GM06990 (cell line): Measurements from ENCODE around the gene MEIOSIN.
"Not testable (repeated sequence)": the region's sequence is repeated elsewhere in the genome, so short reads cannot be mapped to it uniquely, and the experiment has no call there.

ENCODE experiments used
- DNase-seq: peaks from one replicate; pipeline ENCODE4 v3.0.0-alpha.2; 2011; ENCODE audit not compliant: insufficient read length; ENCODE audit errors: extremely low read depth
- H3K27me3 ChIP-seq: replicated peaks from 2 replicates; pipeline ENCODE4 v1.6.0; 2011; ENCODE audit warnings: low read length; ENCODE audit not compliant: control insufficient read depth, insufficient read depth
- H3K36me3 ChIP-seq: 2 replicates; pipeline ENCODE4 v1.5.1; 2011; ENCODE audit warnings: low read length; ENCODE audit not compliant: control insufficient read depth, insufficient read depth
- H3K4me3 ChIP-seq: replicated peaks from 2 replicates; pipeline ENCODE4 v1.5.1; 2011; ENCODE audit warnings: low read depth, mild to moderate bottlenecking, control low read depth, low read length
- CTCF ChIP-seq: IDR thresholded peaks from 2 replicates; pipeline ENCODE4 v1.5.1; 2011; ENCODE audit warnings: low read length, control low read depth, mild to moderate bottlenecking, inconsistent platforms; ENCODE audit not compliant: insufficient read depth, poor library complexity, severe bottlenecking

The MEIOSIN gene

GRCh38 chr19:45793876-45794275 is 60.6 kb downstream of the MEIOSIN start:
- DNase-seq: no peak
- H3K4me3 ChIP-seq: no peak overlapping the region
- no peak for TF ChIP-seq CTCF
- peaks cover 6% of the 10 kb centered on the region for H3K36me3 ChIP-seq
- no peaks in the 10 kb centered on the region for H3K27me3 ChIP-seq

GRCh38 chr19:45794627-45795026 is 61.4 kb downstream of the MEIOSIN start:
- TF ChIP-seq CTCF: no peak
- no peaks in the 10 kb centered on the region for H3K27me3 ChIP-seq
- H3K36me3 ChIP-seq: peaks cover 4% of the 10 kb centered on the region
- DNase-seq: no peak
- no peak overlapping the region for H3K4me3 ChIP-seq

DNA sequence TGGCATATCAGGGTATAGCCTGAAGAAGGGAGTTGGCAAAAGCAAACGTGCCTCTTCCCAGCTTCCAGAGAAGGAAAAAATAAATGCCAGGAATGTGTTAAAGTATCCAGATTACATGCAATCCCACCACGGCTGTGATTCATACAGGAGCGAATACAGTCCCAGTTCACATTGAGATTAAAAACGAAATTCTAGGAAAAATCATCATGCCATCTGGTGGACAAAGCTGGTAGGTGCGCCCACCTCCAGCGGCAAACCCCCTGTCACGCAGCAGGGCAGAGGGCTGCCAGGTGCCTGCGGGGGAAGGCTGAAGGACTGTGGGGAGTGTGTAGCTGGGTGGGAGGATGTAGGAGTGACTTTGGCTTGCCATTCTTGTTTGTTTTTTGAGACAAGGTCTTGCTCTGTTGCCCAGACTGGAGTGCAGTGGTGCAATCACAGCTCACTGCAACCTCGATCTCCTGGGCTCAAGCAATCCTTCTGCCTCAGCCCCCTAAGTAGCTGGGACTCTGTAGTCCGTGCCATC is 65.8 kb downstream of the MEIOSIN start:
- peak; percentile 71 for TF ChIP-seq CTCF
- Histone ChIP-seq H3K4me3 (no peak overlapping the region), H3K27me3 (no peaks in the 10 kb centered on the region), H3K36me3 (no peaks in the 10 kb centered on the region)
- DNase-seq: peak; percentile 52

GRCh38 chr19:45799541-45799940 is 66.3 kb downstream of the MEIOSIN start:
- not testable (repeated sequence) for H3K4me3 ChIP-seq, H3K27me3 ChIP-seq, DNase-seq, H3K36me3 ChIP-seq

GRCh38 chr19:45800070-45800553 is 66.9 kb downstream of the MEIOSIN start:
- H3K36me3 ChIP-seq: no peaks in the 10 kb centered on the region
- TF ChIP-seq CTCF: no peak
- DNase-seq: peak; percentile 16
- no peak overlapping the region for H3K4me3 ChIP-seq
- no peaks in the 10 kb centered on the region for H3K27me3 ChIP-seq

- DNase-seq: no peak
- H3K27me3 ChIP-seq: no peaks in the 10 kb centered on the region
- TF ChIP-seq CTCF: no peak
- H3K36me3 ChIP-seq: no peaks in the 10 kb centered on the region
- H3K4me3 ChIP-seq: no peak overlapping the region
These were observed 68.5 kb downstream of the MEIOSIN start for GRCh38 chr19:45801603-45802175.
